GM12878 (cell line): Measurements from ENCODE around the gene HEATR9. TPM values are rescaled to one million over a fixed set of nuclear protein-coding genes. Genes with fewer than 3 reads are reported as not detected.

Experiments
- ATAC-seq: fragments of 200-7000 bp; cut with Tn5 transposase; 3 replicates; pipeline ENCODE4 v1.9.1; 2020; ENCODE audit warnings: mild to moderate bottlenecking, moderate library complexity
- BruUV-seq: library from RNA; stranded (reverse); fragments of 400-500 nt; replicated peaks from 2 replicates; lab custom pipeline; 2021; lab: Mats Ljungman, UMichigan
- CTCF ChIA-PET: fragments of 300-600 bp; sonication (Branson Sonifier 250); formaldehyde crosslinking; extraction: SDS; loops from one replicate; lab custom pipeline; 2021; ENCODE audit warnings: inconsistent platforms; lab: Yijun Ruan, JAX
- POLR2A ChIA-PET: fragments of 350-600 bp; formaldehyde crosslinking; extraction: SDS; loops from one replicate; lab custom pipeline; 2021; ENCODE audit warnings: inconsistent platforms; lab: Charles Lee
- RAD21 ChIA-PET: fragments of 300-600 bp; sonication (Branson Sonifier 250); formaldehyde crosslinking; loops from one replicate; lab custom pipeline; 2023; ENCODE audit warnings: antibody characterized with exemption; ENCODE audit not compliant: unreplicated experiment; lab: Charles Lee
- SMC1A ChIA-PET: fragments of 300-600 bp; sonication (Branson Sonifier 250); formaldehyde crosslinking; loops from one replicate; lab custom pipeline; 2023; ENCODE audit not compliant: unreplicated experiment, uncharacterized antibody; lab: Charles Lee
- DNase-seq: peaks from one replicate; pipeline ENCODE4 v3.0.0-alpha.2; 2011; ENCODE audit warnings: low read depth, low spot score
- FAIRE-seq: peaks from 3 replicates; lab custom pipeline; 2011; peaks lifted over from hg19 to GRCh38; lab: Jason Lieb, UNC
- H2AFZ ChIP-seq: 2 replicates; pipeline ENCODE4 v1.6.0; 2011; ENCODE audit warnings: low read depth, low read length, control low read depth; ENCODE audit not compliant: control insufficient read depth
- H3K27ac ChIP-seq: 2 replicates; pipeline ENCODE4 v1.5.1; 2011; ENCODE audit warnings: control low read depth; ENCODE audit not compliant: control insufficient read depth, insufficient read depth
- H3K27me3 ChIP-seq, 2 experiments: replicated peaks in 1 of 2; 2 replicates each; pipeline versions ENCODE4 v1.6.0 to v1.6.1; 2011; ENCODE audit warnings: low read length in 1 of 2; ENCODE audit not compliant: control insufficient read depth in 2 of 2, insufficient read depth in 2 of 2
- H3K36me3 ChIP-seq, 2 experiments: 2 replicates each; pipeline ENCODE4 v1.5.1; 2011; ENCODE audit warnings: low read length in 1 of 2; ENCODE audit not compliant: control insufficient read depth in 2 of 2, insufficient read depth in 2 of 2
- H3K4me1 ChIP-seq: 2 replicates; pipeline ENCODE4 v1.6.1; 2011; ENCODE audit warnings: mild to moderate bottlenecking, low read length, moderate library complexity, mixed read lengths; ENCODE audit not compliant: control insufficient read depth, insufficient read depth
- H3K4me2 ChIP-seq: 2 replicates; pipeline ENCODE4 v1.6.0; 2011; ENCODE audit warnings: control low read depth; ENCODE audit not compliant: control insufficient read depth, insufficient read depth
- H3K4me3 ChIP-seq: fragments of 200-600 bp; sonication (generic); 2 replicates; pipeline ENCODE4 v1.5.1; 2016
- H3K79me2 ChIP-seq: 2 replicates; pipeline ENCODE4 v1.6.0; 2011; ENCODE audit warnings: low read length; ENCODE audit not compliant: control insufficient read depth, insufficient read depth
- H3K9ac ChIP-seq: 2 replicates; pipeline ENCODE4 v1.8.0; 2011; ENCODE audit warnings: low read length, control low read depth, mixed read lengths; ENCODE audit not compliant: control insufficient read depth, insufficient read depth
- H3K9me3 ChIP-seq: replicated peaks from 3 replicates; pipeline ENCODE4 v1.5.1; 2011; ENCODE audit warnings: mild to moderate bottlenecking, low read length; ENCODE audit not compliant: control insufficient read depth, insufficient read depth
- H4K20me1 ChIP-seq: 2 replicates; pipeline ENCODE4 v1.6.0; 2011; ENCODE audit not compliant: control insufficient read depth, insufficient read depth
- SIN3A ChIP-seq: IDR thresholded peaks from 2 replicates; pipeline ENCODE4 v1.6.1; 2012; ENCODE audit warnings: low read depth, low read length, improper control_type of control experiment
- WGBS: methylation state at CpG from one replicate; pipeline ENCODE4 v1.1.6; 2016; ENCODE audit warnings: low lambda C conversion rate; ENCODE audit not compliant: insufficient replicate concordance, insufficient coverage; ENCODE audit errors: missing lambda C conversion rate; 5-methylcytosine and 5-hydroxymethylcytosine counted together
- in situ Hi-C: fragments of 300-500 bp; cut with MboI; formaldehyde crosslinking; loops from 9 replicates; pipeline ENCODE4 v1.14.3; 2018; ENCODE audit warnings: mixed read lengths
- intact Hi-C: fragments of 100-400 bp; cut with micrococcal nuclease; formaldehyde crosslinking; loops from one replicate; pipeline ENCODE4 v1.14.2; 2022; ENCODE audit not compliant: unreplicated experiment
- polyA plus RNA-seq, 11 experiments: library from polyadenylated mRNA; depleted of rRNA in 4 of 11; unstranded in 6 of 11; stranded (reverse) in 5 of 11; fragments of >200 nt; fragmentation: Nextera tagmentation in 4 of 11; fragmentation: Illumina TruSeq in 1 of 11; extraction: Ambion mirVana in 4 of 11; extraction: Trizol in 1 of 11; gene quantifications; 1 replicate in 1 of 11; 2 replicates in 10 of 11; pipeline versions ENCODE4 v1.2.1 to v1.2.3, GENCODE V29; 2011 to 2016; ENCODE audit warnings: inconsistent platforms in 2 of 11, missing spikeins in 2 of 11, low read depth in 1 of 11
- total RNA-seq, 4 experiments: library from RNA; depleted of rRNA in 3 of 4; stranded (reverse); fragments of >200 nt in 3 of 4; fragmentation: Illumina TruSeq in 1 of 4; extraction: Trizol in 1 of 4; gene quantifications; 2 replicates each; pipeline versions ENCODE4 v1.2.1 to v1.2.3, GENCODE V29; 2013 to 2021
- TF ChIP-seq, protein P1 (sequence below): fragments of 450-650 bp; IDR thresholded peaks from 2 replicates; pipeline ENCODE4 v1.6.1; 2016; ENCODE audit warnings: mild to moderate bottlenecking
- TF ChIP-seq, protein P2 (sequence below): fragments of 450-650 bp; IDR thresholded peaks from 2 replicates; pipeline ENCODE4 v1.6.1; 2017; ENCODE audit warnings: mild to moderate bottlenecking

Gene HEATR9
- total and polyA plus RNA-seq, 10 of the 15 experiments (the other 5 are each of a cell fraction or from before 2014, with no cell fraction given) = 0.04 to 0.43 (median 0.13) TPM; not detected in 2

DNA sequence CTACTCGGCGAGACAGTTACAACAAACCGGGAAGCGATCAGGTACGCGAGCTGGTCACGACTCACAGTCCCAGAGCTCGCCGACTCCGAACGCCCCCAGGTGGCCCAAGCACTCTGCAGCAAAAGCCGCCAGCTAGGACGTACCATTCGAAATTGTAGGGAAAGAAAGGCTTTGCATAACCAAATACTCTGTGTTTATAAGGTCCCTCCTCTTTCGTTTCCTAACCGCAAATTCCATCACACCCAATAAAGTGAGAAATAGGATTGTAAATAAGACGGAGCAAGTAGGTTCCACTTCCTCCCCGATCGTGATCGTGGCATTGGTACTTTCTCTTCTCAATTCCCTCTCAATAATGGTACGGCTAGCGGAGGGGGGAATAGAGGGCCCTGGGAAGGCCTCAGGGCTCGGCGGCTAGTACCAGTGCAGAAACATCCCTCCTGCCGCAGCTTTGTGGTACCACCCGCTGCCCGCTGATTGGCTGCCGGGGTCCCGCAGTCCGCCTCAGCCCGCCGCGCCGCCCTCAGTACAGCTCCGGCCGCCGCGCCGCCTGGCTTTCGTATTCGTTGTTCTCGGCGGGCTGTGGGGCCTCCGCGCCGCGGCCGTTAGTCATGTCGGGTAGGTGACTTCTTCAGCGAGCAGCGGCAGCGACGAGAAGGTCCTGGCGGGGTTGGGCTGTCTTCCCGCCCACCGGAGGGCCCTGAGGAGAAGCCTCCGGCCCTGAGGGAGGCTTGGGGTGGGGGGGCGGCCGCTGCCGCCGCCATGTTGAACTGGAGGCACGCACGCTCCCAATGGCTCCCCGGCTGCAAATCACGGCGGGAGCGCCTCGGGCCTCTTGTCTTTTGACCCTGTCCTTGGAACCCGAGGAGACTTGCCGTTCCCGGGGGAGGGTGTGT is 59.5 kb downstream of the HEATR9 start, which contains the start of gene TAF15 (continued):
- TF ChIP-seq, protein P1, sequence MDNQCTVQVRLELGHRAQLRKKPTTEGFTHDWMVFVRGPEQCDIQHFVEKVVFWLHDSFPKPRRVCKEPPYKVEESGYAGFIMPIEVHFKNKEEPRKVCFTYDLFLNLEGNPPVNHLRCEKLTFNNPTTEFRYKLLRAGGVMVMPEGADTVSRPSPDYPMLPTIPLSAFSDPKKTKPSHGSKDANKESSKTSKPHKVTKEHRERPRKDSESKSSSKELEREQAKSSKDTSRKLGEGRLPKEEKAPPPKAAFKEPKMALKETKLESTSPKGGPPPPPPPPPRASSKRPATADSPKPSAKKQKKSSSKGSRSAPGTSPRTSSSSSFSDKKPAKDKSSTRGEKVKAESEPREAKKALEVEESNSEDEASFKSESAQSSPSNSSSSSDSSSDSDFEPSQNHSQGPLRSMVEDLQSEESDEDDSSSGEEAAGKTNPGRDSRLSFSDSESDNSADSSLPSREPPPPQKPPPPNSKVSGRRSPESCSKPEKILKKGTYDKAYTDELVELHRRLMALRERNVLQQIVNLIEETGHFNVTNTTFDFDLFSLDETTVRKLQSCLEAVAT = peak; percentile 92

DNA sequence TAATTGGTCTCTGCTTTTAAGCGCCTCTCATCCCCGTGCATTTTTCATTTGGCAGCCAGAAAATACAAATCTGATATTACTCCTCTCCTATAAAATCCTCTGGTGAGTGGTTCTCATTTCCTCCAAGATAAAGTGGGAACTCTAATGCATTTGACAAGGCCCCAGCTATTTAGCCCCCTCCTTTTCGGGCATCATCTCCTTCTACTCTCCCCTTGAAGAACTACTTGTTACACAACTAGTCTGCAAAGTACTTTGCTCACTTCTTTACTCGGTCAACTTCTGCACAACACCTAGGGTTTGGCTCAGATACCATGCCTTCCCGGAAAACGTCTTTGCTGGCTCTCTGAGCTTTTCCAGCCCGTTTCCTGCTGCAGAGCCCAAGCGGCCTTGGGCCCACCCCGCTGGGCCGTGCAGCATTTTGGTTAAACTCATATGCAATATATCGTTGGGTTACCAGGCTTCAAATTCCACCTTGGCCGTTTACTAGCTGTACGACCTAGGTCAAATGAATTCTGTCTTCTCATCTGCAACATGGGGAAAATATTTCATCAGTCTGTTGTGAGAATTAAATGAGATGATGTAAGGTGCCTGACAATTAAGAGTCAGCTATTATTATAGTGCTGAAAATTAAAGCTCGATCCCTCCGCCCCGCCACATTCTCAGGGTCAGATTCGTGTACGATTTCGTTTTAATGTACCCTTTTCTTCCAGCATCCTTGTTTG is 60.3 kb downstream of the HEATR9 start:
- no peak for DNase-seq
- H3K9me3 ChIP-seq = no peaks in the 10 kb centered on the region
- peak overlapping the region; percentile 94 for H3K27ac ChIP-seq
- RAD21 ChIA-PET = interaction anchor here (0.6 to 3.2 kb wide), 14 partner anchors 22 to 677 kb away, joined by 3 to 50 read pairs (median 4); partner anchors contain the start of genes CCL5, PEX12 and RDM1
- no peak for FAIRE-seq
- intact Hi-C loops = loop anchor here (2.0 kb wide), 1 partner anchor 42 kb away; no protein-coding TSS in a partner anchor
- peaks cover 43% of the 10 kb centered on the region for H3K79me2 ChIP-seq
- BruUV-seq = TSS peak; percentile 96
- WGBS = 20% methylated on average over 19 of the region's 19 CpGs
- no peaks in the 10 kb centered on the region for H3K27me3 ChIP-seq
- peak overlapping the region; percentile 70 for H3K4me3 ChIP-seq
- H3K9ac ChIP-seq = peak overlapping the region; percentile 84
- TF ChIP-seq, protein P2, sequence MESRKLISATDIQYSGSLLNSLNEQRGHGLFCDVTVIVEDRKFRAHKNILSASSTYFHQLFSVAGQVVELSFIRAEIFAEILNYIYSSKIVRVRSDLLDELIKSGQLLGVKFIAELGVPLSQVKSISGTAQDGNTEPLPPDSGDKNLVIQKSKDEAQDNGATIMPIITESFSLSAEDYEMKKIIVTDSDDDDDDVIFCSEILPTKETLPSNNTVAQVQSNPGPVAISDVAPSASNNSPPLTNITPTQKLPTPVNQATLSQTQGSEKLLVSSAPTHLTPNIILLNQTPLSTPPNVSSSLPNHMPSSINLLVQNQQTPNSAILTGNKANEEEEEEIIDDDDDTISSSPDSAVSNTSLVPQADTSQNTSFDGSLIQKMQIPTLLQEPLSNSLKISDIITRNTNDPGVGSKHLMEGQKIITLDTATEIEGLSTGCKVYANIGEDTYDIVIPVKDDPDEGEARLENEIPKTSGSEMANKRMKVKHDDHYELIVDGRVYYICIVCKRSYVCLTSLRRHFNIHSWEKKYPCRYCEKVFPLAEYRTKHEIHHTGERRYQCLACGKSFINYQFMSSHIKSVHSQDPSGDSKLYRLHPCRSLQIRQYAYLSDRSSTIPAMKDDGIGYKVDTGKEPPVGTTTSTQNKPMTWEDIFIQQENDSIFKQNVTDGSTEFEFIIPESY = no peak
- TF ChIP-seq SIN3A = peak; percentile 40; the same call in 1 of the 2 replicates
- TF ChIP-seq, all 136 proteins: peak for 1
- Histone ChIP-seq H4K20me1 (peaks cover 2% of the 10 kb centered on the region; the same call in 1 of the 2 replicates), H3K36me3 (0 out of 4 replicates have a peak, but pooled peaks cover 0 to 2% of the 10 kb centered on the region in 2 experiments), H2AFZ (peak overlapping the region; percentile 99), H3K4me2 (peak overlapping the region; percentile 88), H3K4me1 (peaks cover 4% of the 10 kb centered on the region)
- ChIA-PET CTCF (interaction anchor here (0.7 to 11.6 kb wide), 20 partner anchors 9 to 677 kb away, joined by 3 to 220 read pairs (median 4); partner anchors contain the start of genes C17orf50 and SLFN12L), SMC1A (interaction anchor here (0.7 to 3.5 kb wide), 9 partner anchors 11 to 360 kb away, joined by 3 to 33 read pairs (median 4); partner anchors contain the start of genes CCL5 and SLFN13), POLR2A (interaction anchor here (0.5 to 3.2 kb wide), 10 partner anchors 19 to 736 kb away, joined by 3 to 24 read pairs (median 4); partner anchors contain the start of genes GGNBP2 and PEX12)
- in situ Hi-C loops = loop anchor here (5.0 kb wide), 1 partner anchor 41 kb away; no protein-coding TSS in a partner anchor
- ATAC-seq = no peak
